ENCODE measurements around the gene OR2S2.

GRCh38 chr9:35972093-35972492 lies 14.1 kb upstream of the OR2S2 start:
- TF ChIP-seq EZH2 (IDR thresholded peaks at IDR 0.05) (no peak), POLR2AphosphoS5 (IDR thresholded peaks at IDR 0.05; ENCODE audit: borderline replicate concordance, low read depth, low read length) (no peak)

Data from SK-N-MC (cell line).